Measurements from ENCODE around the gene EGLN2.
"Not testable (repeated sequence)": the region's sequence is repeated elsewhere in the genome, so short reads cannot be mapped to it uniquely, and the experiment has no call there.

Gene EGLN2

DNA sequence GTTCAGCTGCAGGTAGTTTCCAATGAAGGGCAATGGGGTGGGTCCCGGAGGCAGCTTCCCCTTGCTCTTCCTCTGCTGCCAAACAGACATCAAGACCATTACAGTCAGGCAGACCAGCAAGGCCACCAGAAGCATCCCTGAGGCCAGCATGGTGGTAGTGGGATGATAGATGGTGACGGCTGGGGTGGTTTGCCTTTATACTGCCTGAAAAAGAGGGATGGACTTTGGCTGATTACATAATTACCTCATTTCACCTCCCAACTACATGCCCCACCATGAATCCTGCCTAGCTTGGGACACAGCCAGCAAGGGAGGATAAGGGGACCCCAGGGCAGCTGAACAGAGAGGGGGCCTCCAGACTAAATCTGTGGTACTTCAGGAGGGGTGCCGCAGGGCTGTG is 51.3 kb downstream of the EGLN2 start, which contains the start of gene CYP2A6:
TSS of gene CYP2A6 (minus strand) at position 171 of the 400 bp plus-strand sequence. CDS start at position 150, 21 bp downstream.
- not testable (repeated sequence) for DNase-seq

- not testable (repeated sequence) for DNase-seq
Measured at GRCh38 chr19:40852467-40853152, 53.6 kb downstream of the EGLN2 start.
